Measurements from ENCODE around the gene ZNF609.

ZNF609 gene, protein sequence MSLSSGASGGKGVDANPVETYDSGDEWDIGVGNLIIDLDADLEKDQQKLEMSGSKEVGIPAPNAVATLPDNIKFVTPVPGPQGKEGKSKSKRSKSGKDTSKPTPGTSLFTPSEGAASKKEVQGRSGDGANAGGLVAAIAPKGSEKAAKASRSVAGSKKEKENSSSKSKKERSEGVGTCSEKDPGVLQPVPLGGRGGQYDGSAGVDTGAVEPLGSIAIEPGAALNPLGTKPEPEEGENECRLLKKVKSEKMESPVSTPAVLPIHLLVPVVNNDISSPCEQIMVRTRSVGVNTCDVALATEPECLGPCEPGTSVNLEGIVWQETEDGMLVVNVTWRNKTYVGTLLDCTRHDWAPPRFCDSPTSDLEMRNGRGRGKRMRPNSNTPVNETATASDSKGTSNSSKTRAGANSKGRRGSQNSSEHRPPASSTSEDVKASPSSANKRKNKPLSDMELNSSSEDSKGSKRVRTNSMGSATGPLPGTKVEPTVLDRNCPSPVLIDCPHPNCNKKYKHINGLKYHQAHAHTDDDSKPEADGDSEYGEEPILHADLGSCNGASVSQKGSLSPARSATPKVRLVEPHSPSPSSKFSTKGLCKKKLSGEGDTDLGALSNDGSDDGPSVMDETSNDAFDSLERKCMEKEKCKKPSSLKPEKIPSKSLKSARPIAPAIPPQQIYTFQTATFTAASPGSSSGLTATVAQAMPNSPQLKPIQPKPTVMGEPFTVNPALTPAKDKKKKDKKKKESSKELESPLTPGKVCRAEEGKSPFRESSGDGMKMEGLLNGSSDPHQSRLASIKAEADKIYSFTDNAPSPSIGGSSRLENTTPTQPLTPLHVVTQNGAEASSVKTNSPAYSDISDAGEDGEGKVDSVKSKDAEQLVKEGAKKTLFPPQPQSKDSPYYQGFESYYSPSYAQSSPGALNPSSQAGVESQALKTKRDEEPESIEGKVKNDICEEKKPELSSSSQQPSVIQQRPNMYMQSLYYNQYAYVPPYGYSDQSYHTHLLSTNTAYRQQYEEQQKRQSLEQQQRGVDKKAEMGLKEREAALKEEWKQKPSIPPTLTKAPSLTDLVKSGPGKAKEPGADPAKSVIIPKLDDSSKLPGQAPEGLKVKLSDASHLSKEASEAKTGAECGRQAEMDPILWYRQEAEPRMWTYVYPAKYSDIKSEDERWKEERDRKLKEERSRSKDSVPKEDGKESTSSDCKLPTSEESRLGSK (N-terminal part only)

DNA sequence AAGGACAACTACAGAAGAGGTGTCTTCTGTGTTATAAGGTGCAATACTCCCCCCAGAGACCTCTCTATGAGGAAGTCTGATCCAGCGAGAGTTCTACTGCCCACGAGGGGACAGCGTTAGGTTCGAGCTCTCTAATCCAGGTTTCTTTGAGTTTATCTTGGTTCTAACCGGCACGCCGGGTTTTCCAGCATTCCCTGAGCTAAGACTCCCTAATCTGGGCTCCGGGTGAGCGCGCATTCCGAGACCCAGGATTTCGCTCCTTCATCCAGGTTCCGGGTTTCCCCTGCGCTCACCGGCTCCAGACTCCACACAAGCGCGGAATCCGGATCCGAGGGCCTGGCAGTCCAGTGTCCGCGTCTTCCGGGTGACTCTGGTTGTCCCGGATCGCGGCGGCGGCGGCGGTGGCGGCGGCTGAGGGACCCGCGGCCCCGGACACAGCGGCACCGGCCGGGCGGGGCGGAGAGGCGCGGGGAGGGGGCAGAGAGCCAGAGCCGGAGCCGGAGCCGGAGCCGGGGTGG lies at the start of gene ZNF609:
Gene ZNF609, plus strand, starts transcription at position 373 of the 518 bp plus-strand sequence. CDS start 38,842 bp downstream, outside the sequence.
- DNase-seq: peak; percentile 69

DNA sequence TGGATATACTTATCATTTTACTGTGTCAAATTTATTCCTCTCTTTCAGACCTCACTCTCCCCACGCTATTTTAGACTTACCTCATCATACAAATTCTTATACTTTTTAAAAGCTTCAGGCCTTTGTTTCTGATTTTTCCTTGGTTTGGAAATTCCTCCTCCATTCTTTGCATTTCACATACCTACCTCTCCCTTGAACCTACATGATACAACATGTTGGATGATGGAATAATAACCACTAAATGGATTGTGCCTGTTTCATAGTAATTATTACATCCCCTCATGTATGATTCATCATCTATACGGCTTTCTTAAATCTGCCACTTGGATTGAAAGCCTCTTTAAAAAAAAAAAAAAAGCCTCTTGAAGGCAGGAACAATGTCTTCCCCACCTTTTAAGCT lies 48.2 kb upstream of the ZNF609 start:
- DNase-seq: no peak

GRCh38 chr15:64422697-64423096 lies 37.7 kb upstream of the ZNF609 start:
- DNase-seq: no peak

GRCh38 chr15:64423970-64424369 lies 36.4 kb upstream of the ZNF609 start:
- no peak for DNase-seq

- DNase-seq: no peak
Observed at GRCh38 chr15:64425221-64425620, 35.2 kb upstream of the ZNF609 start.

GRCh38 chr15:64426845-64427465 lies 33.4 kb upstream of the ZNF609 start:
- DNase-seq: no peak

GRCh38 chr15:64429448-64429847 lies 30.9 kb upstream of the ZNF609 start:
- DNase-seq: no peak

GRCh38 chr15:64430000-64430735 lies 30.2 kb upstream of the ZNF609 start:
- peak; percentile 6 for DNase-seq

DNA sequence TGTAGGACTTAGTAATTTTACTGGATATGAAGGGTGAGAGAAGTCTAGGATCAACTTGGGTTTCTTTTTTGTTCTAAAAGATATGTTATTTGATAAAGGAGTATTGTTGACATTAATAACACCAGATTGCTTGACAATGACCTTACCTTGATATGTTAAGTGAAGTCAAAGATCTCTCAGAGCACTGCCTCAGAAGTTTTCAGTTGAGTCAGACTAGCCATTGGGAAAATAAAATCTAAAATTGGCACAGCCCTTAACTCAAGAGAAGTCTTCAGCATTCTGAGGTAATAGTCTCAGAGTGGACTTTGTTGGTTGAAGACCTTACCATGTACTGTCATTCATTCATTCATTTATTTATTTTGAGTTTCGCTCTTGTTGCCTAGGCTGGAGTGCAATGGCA lies 22.4 kb upstream of the ZNF609 start:
- DNase-seq: no peak

DNA sequence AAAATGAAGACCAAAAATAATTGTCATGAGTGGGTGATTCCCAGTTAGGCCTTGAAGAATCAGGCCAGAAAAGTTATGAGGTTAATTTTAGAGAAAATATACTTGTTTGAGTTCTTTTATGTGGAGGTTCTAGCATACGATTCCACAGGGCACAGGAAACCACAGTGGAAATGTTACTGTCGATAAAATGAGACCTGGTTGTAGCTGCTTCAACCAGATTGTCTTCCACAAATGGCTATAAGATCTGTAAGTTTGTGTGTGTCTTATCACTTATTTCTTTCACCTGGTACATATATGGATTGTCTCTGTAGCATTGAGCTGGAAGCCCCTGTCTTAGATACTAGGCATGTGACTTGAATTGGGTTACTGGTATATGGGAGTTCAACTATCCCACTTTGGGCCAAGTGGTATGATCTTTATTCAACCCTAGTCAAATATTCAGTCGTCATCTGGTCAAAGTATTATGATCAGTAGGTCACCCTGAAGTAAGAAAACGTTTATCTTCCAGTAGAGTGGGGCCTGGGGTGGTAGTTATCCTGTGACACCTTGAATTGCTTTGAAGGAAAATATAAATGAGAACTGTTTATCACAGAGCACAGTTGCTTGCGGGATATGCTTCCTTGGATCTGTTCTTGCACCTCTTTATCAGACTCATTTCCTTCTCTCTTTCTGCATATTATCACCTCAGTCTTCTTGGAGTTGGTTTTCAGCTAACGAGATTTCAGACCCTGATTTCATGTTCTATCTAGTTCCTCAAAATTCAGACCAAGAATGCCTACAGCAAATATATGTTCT lies 21.5 kb upstream of the ZNF609 start:
- DNase-seq: no peak

DNA sequence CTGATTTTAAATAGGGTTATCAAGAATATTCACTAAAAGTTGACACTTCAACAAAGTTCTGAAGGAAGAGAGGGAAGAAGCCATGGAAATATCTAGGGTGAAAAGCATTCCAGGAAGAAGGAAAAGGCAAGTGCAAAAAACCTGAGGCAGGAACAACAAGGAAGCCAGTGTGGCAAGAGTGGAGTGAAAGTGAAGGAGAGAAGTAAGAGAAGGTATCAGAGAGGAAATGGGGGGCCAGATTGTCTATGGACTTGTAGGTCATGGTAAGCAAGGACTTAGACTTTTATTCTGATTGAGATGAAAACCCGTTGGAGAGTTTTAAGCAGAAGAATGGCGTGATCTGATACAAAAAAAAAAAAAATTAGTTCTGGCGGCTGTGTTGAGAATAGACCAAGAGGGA lies 18.5 kb upstream of the ZNF609 start:
- no peak for DNase-seq

- DNase-seq: no peak
Observed at GRCh38 chr15:64443016-64443415, 17.4 kb upstream of the ZNF609 start.

GRCh38 chr15:64443747-64444621 lies 16.4 kb upstream of the ZNF609 start:
- no peak for DNase-seq

DNA sequence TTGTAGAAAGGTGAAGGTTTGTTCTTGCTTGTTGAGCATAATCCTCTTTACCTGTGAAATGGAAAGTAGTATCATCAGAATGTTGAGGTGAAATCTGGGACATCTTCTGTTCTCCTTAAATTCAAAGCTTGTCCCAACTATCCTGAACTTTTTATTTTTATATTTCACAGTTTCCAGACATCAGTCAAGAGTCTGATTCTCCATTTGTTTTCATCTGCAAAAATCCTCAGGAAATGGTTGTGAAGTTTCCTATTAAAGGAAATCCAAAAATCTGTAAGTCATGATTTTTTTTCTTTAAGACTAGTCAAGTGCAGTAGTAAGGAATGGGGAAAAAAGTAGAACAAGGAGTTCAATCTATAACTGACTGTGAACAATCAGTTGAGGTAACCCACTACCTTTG lies 15.5 kb upstream of the ZNF609 start:
- DNase-seq: no peak

DNA sequence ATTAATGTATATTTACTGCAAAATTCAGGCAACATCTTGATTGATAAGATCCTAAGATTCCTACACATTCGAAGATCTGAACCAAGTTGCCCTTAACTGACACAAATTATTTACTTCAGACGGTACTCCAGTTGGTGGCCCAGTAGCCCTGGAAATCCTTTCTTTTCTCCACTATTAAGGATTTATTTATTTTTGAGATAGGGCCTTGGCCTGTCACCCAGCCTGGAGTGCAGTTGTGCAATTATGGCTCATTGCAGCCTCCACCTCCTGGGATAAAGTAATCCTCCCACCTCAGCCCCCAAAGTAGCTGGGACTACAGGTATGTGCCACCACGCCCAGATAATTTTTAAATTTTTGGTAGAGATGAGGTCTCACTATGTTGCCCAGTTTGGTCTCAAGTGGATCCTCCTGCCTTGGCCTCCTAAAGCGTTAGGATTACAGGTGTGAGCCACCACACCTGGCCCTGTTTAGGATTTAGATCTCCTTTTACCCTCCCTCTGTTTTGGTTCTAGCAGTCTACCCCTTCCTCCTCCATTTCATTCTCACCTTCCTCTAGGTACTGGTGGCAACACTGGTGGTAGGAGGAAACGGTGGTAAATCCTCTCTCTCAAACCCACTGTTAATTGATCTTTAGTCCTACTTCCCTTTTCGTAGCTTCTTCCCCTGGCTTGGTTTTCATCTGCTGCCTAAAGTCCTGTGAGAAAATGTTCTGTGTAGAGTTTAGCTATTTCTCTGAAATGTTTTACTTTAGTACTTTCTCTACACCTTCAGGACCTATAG lies 12.7 kb upstream of the ZNF609 start:
- no peak for DNase-seq

- DNase-seq: peak; percentile 6
Observed at GRCh38 chr15:64452988-64453688, 7.2 kb upstream of the ZNF609 start.

DNA sequence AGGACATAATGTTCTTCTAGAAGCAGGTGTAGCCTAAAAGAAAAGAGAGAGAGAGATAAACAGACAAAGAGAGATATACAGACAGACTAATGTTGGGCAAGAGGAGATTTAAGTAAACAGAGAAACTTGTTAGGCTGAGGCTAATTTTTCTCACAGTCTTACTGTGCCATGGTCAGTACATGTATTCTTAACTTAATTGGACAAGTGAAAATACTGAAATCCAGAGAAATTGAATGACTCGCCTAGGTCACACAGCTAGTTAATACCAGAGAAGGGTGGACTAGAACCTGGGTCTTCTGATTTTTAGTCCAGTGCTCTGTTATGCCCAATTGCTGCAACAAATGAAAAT lies 6.7 kb upstream of the ZNF609 start:
- DNase-seq: no peak

- DNase-seq: no peak
Observed at GRCh38 chr15:64454282-64454681, 6.1 kb upstream of the ZNF609 start.

- no peak for DNase-seq
Observed at GRCh38 chr15:64455961-64456371, 4.4 kb upstream of the ZNF609 start.
